Measurements from ENCODE around the gene REC8.
"Not testable (repeated sequence)": the region's sequence is repeated elsewhere in the genome, so short reads cannot be mapped to it uniquely, and the experiment has no call there.

REC8 gene

DNA sequence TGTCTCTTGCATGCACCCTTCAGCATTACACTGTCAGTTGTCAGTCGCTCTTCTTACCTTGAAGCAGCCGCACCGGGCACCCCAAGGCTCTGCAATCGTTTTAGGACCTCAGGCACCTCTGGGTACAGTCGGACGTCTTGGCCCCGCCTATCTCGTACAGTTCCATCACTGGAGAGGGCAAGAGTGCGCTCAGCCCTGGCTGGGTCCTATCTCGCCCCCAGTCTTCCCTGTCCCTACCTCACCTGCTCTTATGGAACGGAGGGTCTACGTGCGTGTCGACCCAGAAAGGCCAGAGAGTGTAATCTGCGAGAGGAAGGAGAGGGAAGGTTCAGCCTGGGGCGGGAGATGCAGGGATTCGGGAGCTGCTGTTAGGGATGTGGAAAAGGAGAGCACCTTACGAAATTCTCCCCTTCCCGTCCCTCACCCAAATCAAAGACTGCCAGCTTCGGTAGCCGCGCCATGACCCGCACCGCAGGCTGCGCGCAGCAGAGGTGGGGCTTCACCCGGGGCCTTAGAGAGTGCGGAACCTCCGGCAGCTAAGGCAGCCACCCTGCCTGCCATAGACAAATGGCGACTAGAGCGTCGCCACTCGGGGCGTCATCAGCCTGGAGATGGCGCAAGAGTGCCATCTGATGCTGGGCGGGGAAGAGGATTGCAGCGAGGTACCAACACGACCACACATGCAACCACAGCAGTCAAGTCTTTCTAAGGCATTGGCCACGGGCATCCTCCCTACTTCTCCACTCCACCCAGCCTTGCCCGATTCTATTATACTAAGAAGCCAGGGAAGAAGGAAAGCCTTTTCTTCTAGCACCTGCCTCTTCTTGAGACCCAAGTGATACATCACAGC lies 43.8 kb downstream of the REC8 start, which contains the start of gene MDP1:
TSS of gene MDP1 (minus strand) at position 572 of the 850 bp plus-strand sequence. CDS start at position 461, 111 bp downstream.
- ATAC-seq = peak; percentile 81
- DNase-seq = peak; percentile 80 to 87
- Mint-ChIP-seq H3K27ac (peak within 1 kb of the TSS; percentile 88 to 89), H3K27me3 (no peaks in the 10 kb centered on the region), H3K9me3 (no peaks in the 10 kb centered on the region), H3K4me3 (peak within 1 kb of the TSS; percentile 92 to 94), H3K4me1 (peaks cover 64% of the 10 kb centered on the region)

DNA sequence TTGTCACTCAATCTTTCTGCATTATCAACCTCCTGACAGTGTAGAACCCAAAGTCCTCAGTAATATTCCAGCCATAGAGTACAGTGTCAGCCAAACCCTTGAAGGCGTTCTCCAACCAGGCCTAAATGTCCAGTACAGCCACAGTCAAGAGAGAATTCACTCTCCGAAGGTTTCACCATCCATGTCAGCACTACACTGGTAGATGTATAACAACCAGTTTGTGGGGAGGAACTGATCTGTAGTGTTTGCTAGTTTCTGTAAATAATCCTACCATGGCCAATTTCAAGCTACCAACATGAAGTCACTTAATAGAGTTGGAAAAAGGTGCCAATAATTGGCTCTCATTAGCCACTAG lies 44.4 kb downstream of the REC8 start:
- peaks cover 59% of the 10 kb centered on the region for H3K4me1 Mint-ChIP-seq
- H3K27me3 Mint-ChIP-seq = no peaks in the 10 kb centered on the region
- peak overlapping the region; percentile 50 to 89 for H3K27ac Mint-ChIP-seq
- peak overlapping the region; percentile 92 to 94 for H3K4me3 Mint-ChIP-seq
- ATAC-seq (no peak), DNase-seq (no peak)
- no peaks in the 10 kb centered on the region for H3K9me3 Mint-ChIP-seq

DNA sequence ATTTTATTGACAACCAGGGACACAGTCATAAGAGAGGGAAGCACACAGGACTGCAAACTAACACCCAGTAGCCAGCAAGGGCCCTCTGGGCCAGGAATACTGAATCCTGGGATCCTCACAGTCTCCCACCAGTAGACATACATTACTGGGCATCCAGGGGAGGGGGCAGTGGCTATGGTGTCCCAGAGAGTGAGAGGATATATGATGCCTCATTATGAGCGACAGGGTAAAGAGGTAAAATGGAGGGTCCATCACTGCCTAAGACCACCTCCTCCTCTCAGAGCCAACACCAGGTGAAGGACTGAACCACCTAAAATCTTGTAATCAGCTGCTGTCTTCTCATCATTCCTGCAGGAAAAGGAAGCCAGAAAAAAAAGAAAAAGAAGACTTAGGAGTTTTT lies 45.0 kb downstream of the REC8 start:
- H3K27ac Mint-ChIP-seq = peak overlapping the region in 1 of 2 donors; percentile 88
- H3K4me3 Mint-ChIP-seq, ATAC-seq, H3K27me3 Mint-ChIP-seq, H3K9me3 Mint-ChIP-seq, DNase-seq: not testable (repeated sequence)
- peaks cover 53% of the 10 kb centered on the region for H3K4me1 Mint-ChIP-seq

DNA sequence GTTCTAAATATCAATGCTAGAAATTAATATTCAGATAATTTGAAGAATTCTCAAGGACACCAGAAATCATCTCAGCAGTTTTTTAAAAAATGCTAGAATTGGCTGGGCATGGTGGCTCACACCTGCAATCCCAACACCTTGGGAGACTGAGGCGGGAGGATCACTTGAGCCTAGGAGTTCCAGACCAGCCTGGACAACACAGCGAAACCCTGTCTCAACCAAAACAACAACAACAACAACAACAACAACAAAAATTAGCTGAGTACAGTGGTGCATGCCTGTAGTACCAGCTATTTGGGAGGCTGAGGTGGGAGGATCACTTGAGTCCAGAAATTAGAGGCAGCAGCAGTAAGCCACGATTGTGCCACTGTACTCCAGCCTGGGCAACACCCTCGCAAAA lies 47.2 kb downstream of the REC8 start:
- no peak for DNase-seq
- Mint-ChIP-seq H3K9me3 (no peaks in the 10 kb centered on the region), H3K27ac (no peak overlapping the region), H3K4me3 (no peak overlapping the region), H3K4me1 (peaks cover 31% of the 10 kb centered on the region), H3K27me3 (no peaks in the 10 kb centered on the region)
- no peak for ATAC-seq

DNA sequence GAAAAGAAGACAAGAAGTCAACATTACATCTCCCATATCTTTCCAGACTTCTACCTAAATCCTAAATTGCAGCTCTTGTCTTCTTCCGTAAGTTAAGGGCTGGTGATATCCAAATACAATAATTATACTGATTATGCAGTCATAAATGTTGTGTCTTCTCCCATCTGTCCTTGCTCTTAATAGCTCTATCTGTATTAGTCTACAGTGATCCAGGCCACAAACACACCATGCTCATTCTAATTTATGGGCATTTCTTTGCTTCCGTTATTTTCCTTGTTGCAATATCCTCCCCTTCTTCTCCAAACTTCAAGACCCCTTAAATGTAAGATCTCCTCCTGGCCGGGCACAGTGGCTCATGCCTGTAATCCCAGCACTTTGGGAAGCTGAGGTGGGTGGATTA lies 47.6 kb downstream of the REC8 start:
- ATAC-seq (no peak), DNase-seq (no peak)
- no peaks in the 10 kb centered on the region for H3K9me3 Mint-ChIP-seq
- peak overlapping the region; percentile 48 to 74 for H3K27ac Mint-ChIP-seq
- no peaks in the 10 kb centered on the region for H3K27me3 Mint-ChIP-seq
- peaks cover 30% of the 10 kb centered on the region for H3K4me1 Mint-ChIP-seq
- no peak overlapping the region for H3K4me3 Mint-ChIP-seq

DNA sequence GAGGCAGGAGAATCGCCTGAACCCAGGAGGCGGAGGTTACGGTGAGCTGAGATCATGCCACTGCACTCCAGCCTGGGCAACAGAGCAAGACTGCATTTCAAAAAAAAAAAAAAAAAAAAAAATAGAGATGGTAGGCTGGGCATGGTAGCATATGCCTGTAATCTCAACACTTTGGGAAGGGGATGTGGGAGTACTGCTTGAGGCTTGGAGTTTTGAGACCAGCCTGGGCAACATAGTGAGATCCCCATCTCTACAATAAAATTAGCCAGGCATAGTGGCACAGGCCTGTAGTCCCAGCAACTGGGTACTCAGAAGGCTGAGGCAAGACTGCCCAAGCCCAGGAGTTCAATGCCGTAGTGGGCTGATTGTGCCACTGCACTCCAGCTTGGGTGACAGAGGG lies 51.1 kb downstream of the REC8 start:
- H3K9me3 Mint-ChIP-seq, H3K4me3 Mint-ChIP-seq, ATAC-seq, H3K27ac Mint-ChIP-seq, H3K27me3 Mint-ChIP-seq, DNase-seq: not testable (repeated sequence)
- H3K4me1 Mint-ChIP-seq = peaks cover 32% of the 10 kb centered on the region

DNA sequence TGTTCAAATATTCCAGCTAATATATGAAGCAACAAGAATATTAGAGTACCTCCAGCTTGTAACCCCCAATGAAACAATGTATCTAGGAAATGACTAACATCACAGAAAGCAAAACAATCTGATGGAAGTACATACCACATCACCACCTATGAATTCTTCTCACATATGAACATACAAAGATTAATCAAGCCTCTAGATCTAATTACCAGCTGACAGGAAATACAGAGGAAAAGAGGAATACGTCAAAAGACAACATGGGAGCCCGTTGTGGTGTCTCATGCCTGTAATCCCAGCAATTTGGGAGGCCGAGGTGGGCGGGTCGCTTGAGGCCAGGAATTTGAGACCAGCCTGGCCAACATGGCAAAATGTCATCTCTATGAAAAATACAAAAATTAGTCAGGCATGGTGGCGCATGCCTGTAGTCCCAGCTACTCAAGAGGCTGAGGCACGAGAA lies 52.8 kb downstream of the REC8 start:
- Mint-ChIP-seq H3K9me3 (no peaks in the 10 kb centered on the region), H3K27ac (peak overlapping the region in 1 of 2 donors; percentile 49), H3K27me3 (no peaks in the 10 kb centered on the region), H3K4me3 (no peak overlapping the region), H3K4me1 (peaks cover 38% of the 10 kb centered on the region)
- no peak for ATAC-seq
- DNase-seq = no peak

DNA sequence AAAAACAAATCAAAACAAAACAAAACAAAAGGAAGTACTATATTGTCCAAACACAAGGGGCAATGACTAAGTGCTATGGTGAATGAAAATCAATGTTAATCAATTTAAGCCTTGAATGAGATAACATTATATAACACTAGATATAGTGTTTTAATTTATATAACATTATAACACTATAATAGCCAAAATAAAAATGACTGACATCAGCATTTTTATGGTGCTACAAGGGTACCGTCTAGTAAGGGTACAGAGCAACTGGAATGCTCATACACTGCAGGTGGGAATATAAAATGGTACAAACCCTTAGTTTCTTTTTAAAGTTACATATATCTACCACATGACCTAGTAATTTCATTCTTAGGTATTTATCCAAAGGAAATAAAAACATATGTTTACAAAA lies 54.6 kb downstream of the REC8 start:
- Mint-ChIP-seq H3K27me3 (no peaks in the 10 kb centered on the region), H3K9me3 (no peaks in the 10 kb centered on the region), H3K4me1 (peaks cover 45% of the 10 kb centered on the region), H3K4me3 (no peak overlapping the region), H3K27ac (no peak overlapping the region)
- DNase-seq (no peak), ATAC-seq (no peak)

DNA sequence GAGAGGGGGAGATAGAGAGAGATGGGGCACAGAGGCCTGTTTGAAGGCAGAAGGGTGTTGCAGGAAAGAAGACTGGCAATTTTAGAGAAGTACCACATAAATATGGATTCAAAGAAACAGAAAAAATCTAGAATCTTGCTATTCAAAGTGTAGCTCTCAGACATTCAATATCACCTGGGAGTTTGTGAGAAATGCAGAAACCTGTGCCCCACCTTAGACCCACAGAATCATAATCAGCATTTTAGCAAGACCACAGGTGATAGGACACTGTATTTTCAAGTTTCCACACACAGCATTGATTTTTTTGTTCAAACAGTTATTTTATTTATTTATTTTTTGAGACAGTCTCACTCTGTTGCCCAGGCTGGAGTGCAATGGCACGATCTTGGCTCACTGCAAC lies 57.0 kb downstream of the REC8 start:
- Mint-ChIP-seq H3K27me3 (no peaks in the 10 kb centered on the region), H3K9me3 (no peaks in the 10 kb centered on the region), H3K27ac (no peak overlapping the region), H3K4me3 (no peak overlapping the region), H3K4me1 (peaks cover 51% of the 10 kb centered on the region)
- DNase-seq = no peak
- no peak for ATAC-seq
